ENCODE data around the gene MFSD2A.

GRCh38 chr1:39947260-39947659 lies 7.7 kb upstream of the MFSD2A start:
- no peak for TF ChIP-seq CTCF (IDR thresholded peaks at IDR 0.05)
- no peak for TF ChIP-seq POLR2AphosphoS5 (IDR thresholded peaks at IDR 0.05)
- TF ChIP-seq POLR2A (IDR thresholded peaks at IDR 0.05): no peak

Data from transverse colon (tissue), 4 donors.